IPS-18c (cell line): ENCODE measurements around the gene CCDC192.
"Not testable (repeated sequence)": the region's sequence is repeated elsewhere in the genome, so short reads cannot be mapped to it uniquely, and the experiment has no call there.

Experiments
- H3K4me3 ChIP-seq: 2 replicates; pipeline ENCODE4 v1.7.0; 2013; ENCODE audit warnings: low read depth, mild to moderate bottlenecking, low read length, moderate library complexity; ENCODE audit not compliant: insufficient read depth
- H3K9me3 ChIP-seq: one replicate; pipeline ENCODE4 v1.6.1; 2013; ENCODE audit warnings: mild to moderate bottlenecking, low read length, moderate library complexity; ENCODE audit not compliant: control insufficient read depth, insufficient read depth

The CCDC192 gene, protein sequence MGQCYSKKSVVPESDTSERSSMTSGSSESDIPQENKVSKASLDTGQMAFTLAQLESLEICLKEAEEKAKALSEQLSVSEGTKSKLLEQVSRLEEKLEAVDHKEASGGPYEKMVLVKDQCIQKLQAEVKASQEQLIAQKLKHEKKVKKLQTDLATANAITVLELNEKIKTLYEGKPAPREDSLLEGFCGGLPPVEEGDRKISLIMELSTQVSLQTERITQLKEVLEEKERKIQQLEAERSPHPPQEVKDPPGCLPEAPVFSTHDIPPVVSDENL

DNA sequence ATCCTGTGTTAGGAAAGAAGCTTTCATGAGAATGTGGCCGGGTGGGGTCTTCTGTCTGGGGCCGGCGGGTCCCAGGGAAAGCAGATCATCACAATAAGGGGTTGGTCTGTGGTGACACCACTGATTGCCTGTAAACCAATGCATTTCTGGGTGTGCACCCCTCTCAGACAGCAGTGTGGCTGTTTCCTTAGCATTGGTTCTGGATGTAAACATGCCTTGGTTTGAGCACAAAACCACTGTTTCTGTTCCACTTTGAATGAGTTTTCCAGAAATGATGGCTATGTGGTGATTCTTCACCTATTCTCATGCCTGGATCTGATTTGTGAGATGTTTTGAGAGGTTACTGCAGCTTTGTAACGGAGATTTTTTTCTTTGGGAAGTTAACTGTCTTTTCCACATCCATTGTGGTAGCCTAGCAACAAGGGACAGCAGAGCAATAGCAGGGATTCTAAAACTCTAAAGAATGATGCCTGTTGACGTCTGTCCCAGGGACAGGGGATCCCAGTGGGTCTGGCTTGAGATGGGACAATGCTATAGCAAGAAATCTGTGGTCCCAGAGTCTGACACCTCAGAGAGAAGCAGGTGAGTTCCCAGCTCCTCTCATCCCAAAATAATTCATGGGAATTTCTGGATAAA, at the start of gene CCDC192:
CCDC192 (plus strand) TSS at position 466 of the 636 bp plus-strand sequence; CDS start at position 521, 55 bp downstream.
- Histone ChIP-seq H3K9me3 (no peaks in the 10 kb centered on the region), H3K4me3 (no peak within 1 kb of the TSS)

DNA sequence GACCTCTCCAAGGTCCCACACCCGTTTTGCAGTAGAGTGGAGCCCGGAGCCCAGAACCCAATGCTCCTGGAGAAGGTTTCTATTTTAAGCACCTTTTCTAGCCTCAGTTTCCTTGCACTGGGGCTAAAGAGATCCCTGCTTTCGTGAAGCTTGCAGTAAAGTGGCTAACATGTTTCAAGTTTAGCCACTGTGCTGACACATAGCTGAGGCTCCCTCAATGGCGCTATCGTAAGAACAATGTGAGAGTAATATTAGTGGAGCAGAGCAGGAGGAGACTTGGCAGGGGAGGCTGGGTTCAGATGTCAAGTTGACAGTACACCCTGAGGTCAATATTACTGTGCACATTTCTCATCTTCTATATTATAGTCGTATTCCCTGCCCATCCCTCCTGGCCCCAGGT, 46.4 kb upstream of the CCDC192 start:
- H3K4me3 ChIP-seq, result no peak overlapping the region
- no peaks in the 10 kb centered on the region for H3K9me3 ChIP-seq

- Histone ChIP-seq H3K4me3 (no peak overlapping the region), H3K9me3 (no peaks in the 10 kb centered on the region)
Measured at GRCh38 chr5:127660047-127660733, 43.0 kb upstream of the CCDC192 start.

GRCh38 chr5:127664093-127664492, 39.1 kb upstream of the CCDC192 start:
- H3K9me3 ChIP-seq, result no peaks in the 10 kb centered on the region
- H3K4me3 ChIP-seq, result no peak overlapping the region

DNA sequence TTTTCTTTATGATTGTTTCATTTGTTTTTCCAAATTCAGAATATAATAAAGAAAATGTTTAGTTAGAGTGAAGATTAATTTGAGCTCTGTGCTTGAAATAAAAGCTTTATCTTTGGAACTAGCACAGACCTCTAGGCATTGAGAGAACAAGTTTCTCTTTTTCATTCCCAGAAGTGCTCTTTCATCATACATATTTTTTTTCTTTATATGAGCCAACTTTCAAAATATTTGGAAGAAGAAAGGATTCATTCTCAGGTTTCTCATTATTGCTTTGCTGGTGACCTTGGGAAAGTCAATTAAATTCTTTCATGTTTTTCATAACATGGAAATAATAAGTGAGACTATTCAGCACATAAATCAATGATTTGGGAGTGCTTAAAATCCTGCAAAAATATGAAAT, 37.5 kb upstream of the CCDC192 start:
- H3K4me3 ChIP-seq, result no peak overlapping the region
- no peaks in the 10 kb centered on the region for H3K9me3 ChIP-seq

- no peaks in the 10 kb centered on the region for H3K9me3 ChIP-seq
- H3K4me3 ChIP-seq, result no peak overlapping the region
Measured at GRCh38 chr5:127666043-127666716, 37.0 kb upstream of the CCDC192 start.

DNA sequence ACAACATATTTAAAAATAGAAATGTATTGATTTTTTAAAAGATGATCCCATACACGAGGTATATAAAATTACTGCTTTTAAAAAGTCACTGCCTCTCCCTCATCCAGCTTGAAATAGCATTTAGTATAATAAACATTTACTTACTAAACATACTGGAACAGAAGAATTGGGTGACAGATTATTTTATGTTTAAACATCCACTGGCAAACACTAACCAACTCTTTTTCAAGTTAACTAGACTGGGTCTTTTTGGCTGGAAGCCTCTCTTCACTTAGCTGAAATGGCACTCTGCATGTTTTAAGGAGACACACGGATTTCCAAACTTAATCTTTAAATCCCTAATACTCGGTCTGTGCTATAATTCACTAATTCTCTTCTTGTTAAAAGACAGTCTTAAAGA, 35.3 kb upstream of the CCDC192 start:
- Histone ChIP-seq H3K9me3 (no peaks in the 10 kb centered on the region), H3K4me3 (no peak overlapping the region)

DNA sequence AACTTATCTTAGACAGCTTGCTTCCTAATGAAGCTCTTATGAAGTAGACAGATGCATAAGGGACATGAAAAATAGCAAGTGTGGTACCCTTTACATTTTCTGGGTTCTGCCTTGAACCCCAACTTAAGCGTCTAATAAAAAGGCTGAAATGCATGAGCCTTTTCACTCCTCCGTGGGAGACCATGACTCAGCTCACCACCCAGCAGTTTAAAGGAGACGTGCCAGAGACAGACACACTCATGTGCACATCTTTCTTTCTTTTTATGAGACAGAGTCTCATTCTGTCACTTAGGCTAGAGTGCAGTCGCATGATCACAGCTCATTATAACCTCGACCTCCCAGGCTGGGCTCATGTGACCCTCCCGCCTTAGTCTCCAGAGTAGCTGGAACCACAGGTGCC, 32.0 kb upstream of the CCDC192 start:
- Histone ChIP-seq H3K9me3 (no peaks in the 10 kb centered on the region), H3K4me3 (no peak overlapping the region)

DNA sequence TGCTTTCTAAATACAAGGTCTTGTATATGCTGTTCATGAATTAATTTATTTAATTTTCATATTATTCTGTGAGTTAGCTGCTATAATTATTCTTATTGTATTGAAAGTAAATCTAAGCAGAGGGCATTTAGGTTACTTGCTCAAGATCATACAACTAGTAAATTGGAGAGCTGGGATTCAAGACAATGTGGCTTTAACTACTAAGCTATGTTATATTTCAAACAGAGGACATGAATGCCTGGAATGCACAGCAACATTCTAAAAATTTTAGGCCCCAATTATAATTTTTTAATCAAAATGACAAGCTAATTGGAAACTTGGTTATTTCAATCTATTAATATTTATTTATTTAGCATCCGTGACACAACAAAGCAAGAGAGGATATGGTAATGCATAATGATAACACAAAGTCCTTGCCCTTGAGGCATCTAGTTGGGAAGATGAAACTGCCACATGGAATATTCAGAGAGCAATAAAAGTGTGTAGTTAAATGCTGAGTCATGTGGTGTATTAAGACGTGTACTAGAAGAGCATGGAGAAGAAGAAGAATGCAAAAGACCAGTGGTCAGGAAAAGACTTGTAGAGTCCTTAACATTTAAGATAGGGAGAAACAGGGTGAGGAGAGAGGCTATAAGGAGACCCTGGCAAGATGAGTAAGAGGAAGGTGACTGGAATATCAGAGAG, 29.9 kb upstream of the CCDC192 start:
- no peaks in the 10 kb centered on the region for H3K9me3 ChIP-seq
- no peak overlapping the region for H3K4me3 ChIP-seq

GRCh38 chr5:127676951-127677350, 26.2 kb upstream of the CCDC192 start:
- not testable (repeated sequence) for H3K9me3 ChIP-seq, H3K4me3 ChIP-seq

- not testable (repeated sequence) for H3K9me3 ChIP-seq, H3K4me3 ChIP-seq
Measured at GRCh38 chr5:127679691-127680330, 23.4 kb upstream of the CCDC192 start.

GRCh38 chr5:127680595-127680994, 22.6 kb upstream of the CCDC192 start:
- H3K9me3 ChIP-seq, result no peaks in the 10 kb centered on the region
- H3K4me3 ChIP-seq, result no peak overlapping the region

- H3K4me3 ChIP-seq, result no peak overlapping the region
- H3K9me3 ChIP-seq, result no peaks in the 10 kb centered on the region
Measured at GRCh38 chr5:127683008-127683407, 20.2 kb upstream of the CCDC192 start.

DNA sequence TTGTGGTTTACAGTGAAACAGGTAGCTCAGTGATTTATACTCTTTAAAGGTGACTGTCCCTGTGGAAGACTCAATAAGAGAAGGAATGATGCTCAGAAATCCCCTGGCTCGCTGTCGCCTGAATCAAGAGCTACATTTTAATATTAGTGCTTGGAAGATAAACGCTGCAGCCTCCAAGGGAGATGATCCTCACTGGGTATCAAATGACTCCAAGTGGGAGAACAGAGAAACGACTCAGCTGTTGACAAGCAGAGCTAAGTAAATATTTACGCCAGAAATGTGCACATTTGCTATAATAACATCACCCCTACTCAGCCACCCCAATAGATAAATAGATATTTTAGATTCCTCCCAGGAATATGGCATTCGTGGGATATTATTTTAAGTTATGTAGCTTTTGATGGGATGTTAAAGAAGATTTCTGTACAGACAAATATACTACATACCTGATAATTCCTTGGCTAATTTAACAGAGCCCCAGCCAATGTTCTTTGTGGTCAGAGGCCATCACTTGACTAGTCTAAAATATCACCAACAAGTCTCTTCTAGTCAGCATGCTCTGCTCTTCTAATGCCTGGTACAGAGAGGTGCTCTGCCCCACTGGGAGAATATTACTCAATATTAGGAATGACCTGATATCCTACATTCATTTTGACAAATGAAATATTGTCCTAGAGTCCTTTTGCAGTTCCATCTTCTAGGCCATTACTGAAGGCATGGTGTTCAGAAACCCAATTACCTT, 18.3 kb upstream of the CCDC192 start:
- no peak overlapping the region for H3K4me3 ChIP-seq
- H3K9me3 ChIP-seq, result no peaks in the 10 kb centered on the region

DNA sequence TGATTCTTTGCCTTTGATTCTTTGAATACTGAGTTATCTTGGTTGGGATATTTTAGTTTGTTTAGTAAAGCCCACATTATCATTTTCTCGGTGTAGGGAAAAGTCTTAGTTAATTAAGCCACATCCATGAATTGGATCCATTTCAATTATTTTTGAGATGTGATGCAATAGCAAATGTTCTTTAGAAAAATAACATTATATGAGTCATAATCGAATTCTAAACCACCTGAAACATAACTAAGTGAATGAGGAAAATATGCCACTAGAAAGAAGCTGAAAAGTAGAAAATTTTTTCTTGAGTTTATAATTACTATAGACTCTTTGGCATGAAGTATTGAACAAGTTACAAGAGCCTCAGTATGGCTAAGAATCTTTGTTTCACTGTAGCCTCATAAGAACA, 17.5 kb upstream of the CCDC192 start:
- Histone ChIP-seq H3K4me3 (no peak overlapping the region), H3K9me3 (no peaks in the 10 kb centered on the region)

DNA sequence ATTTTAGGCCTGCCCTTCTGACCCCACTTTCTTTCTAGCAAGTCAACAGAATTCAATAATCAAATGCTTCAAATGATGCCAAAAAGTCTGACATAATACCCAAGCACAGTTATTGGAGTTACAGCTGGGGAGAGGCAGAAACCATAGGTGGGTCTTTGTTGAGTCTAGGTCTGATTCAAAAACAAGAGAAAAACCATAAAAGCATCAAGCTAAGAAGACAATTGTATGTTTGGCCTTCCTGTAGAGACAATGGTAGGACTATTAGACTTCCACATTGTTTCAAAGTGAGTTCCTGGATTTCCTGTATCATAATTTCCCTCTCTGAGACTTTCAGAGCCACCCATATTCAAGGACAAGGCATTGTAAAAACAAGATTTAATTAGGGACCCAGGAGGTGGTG, 16.8 kb upstream of the CCDC192 start:
- no peaks in the 10 kb centered on the region for H3K9me3 ChIP-seq
- H3K4me3 ChIP-seq, result no peak overlapping the region
